ENCODE results near the gene SRGAP3.

The SRGAP3 gene

DNA sequence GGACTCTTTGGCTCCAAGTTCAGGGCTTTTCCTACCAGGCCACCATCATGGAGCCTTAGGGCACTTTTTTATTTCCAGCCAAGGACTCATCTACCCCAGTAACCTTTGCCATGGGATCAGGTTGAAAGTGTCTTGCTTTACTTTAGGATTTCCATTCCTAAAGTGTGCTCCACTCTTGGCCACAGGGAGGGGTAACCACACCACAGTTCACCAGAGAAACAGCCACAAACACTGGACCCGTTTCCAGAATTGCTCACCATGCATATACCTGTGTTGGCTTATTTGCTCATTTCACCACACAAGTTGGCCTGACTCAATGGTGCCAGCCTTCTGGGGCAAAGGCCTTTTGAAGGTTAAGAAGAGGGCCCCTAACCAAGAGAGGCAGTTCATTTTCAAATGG lies 215.6 kb downstream of the SRGAP3 start:
- no peaks in the 10 kb centered on the region for H3K9me3 ChIP-seq (ENCODE audit: insufficient read depth, low read depth, low read length)
- H4K20me1 ChIP-seq (ENCODE audit: insufficient read depth, low read length, poor library complexity, severe bottlenecking), result no peaks in the 10 kb centered on the region
- no peaks in the 10 kb centered on the region for H3F3A ChIP-seq (ENCODE audit: low read depth)
- TF ChIP-seq, protein P1, sequence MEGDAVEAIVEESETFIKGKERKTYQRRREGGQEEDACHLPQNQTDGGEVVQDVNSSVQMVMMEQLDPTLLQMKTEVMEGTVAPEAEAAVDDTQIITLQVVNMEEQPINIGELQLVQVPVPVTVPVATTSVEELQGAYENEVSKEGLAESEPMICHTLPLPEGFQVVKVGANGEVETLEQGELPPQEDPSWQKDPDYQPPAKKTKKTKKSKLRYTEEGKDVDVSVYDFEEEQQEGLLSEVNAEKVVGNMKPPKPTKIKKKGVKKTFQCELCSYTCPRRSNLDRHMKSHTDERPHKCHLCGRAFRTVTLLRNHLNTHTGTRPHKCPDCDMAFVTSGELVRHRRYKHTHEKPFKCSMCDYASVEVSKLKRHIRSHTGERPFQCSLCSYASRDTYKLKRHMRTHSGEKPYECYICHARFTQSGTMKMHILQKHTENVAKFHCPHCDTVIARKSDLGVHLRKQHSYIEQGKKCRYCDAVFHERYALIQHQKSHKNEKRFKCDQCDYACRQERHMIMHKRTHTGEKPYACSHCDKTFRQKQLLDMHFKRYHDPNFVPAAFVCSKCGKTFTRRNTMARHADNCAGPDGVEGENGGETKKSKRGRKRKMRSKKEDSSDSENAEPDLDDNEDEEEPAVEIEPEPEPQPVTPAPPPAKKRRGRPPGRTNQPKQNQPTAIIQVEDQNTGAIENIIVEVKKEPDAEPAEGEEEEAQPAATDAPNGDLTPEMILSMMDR (conservative IDR thresholded peaks at IDR 0.05; ENCODE audit: low read length), result no peak; the same call in 1 of the 2 replicates
- TF ChIP-seq EZH2phosphoT487 (IDR thresholded peaks at IDR 0.05; ENCODE audit: borderline replicate concordance), result no peak
- no peaks in the 10 kb centered on the region for H3K27me3 ChIP-seq (ENCODE audit: insufficient read depth, low read length, poor library complexity, severe bottlenecking)
- no peak overlapping the region for H3K4me2 ChIP-seq (ENCODE audit: low read depth, low read length, poor library complexity, severe bottlenecking)
- H3K9me2 ChIP-seq (replicated peaks; ENCODE audit: low read depth, low read length), result no peaks in the 10 kb centered on the region
- peaks cover 9% of the 10 kb centered on the region for H3K4me1 ChIP-seq (ENCODE audit: insufficient read depth, low read length, poor library complexity, severe bottlenecking)
- no peaks in the 10 kb centered on the region for H3K36me3 ChIP-seq (ENCODE audit: insufficient read depth, low read length)
- no peak overlapping the region for H2AFZ ChIP-seq (ENCODE audit: low read length)
- H3K9ac ChIP-seq (ENCODE audit: low read depth, low read length, poor library complexity, severe bottlenecking), result no peak overlapping the region
- H3K4me3 ChIP-seq (ENCODE audit: low read length, poor library complexity, severe bottlenecking), result no peak overlapping the region
- no peaks in the 10 kb centered on the region for H3K79me2 ChIP-seq (ENCODE audit: insufficient read depth, low read length)

DNA sequence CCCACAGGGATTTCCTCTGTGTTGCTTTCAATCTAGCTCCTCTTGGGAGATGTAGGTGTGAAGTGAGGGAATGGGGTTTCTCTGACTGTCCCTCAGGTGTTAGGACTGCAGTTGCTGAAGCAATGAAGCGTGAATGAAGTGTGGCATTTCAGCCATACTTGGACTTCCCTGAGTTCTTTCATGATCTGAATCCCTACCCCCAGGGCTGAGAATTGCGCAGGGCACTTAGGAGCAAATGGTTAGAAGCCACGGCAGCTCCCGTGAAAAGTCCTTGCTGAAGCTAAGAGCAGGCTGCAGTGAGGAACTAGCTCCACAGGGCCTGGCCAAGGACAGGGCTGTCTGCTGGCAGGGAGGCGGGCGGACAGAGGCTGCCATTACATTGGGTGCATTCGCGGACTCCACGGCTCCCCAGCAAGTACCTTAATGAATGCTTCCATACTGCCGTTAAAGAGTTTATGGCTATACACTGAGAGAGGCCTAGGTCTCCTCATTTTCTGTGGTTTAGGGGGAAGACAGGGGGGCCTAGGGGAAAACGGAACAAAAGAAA lies 217.1 kb downstream of the SRGAP3 start:
- no peaks in the 10 kb centered on the region for H3K9me3 ChIP-seq (ENCODE audit: insufficient read depth, low read depth, low read length)
- no peak overlapping the region for H3K9ac ChIP-seq (ENCODE audit: low read depth, low read length, poor library complexity, severe bottlenecking)
- H4K20me1 ChIP-seq (ENCODE audit: insufficient read depth, low read length, poor library complexity, severe bottlenecking), result no peaks in the 10 kb centered on the region
- no peaks in the 10 kb centered on the region for H3K79me2 ChIP-seq (ENCODE audit: insufficient read depth, low read length)
- no peak for TF ChIP-seq EZH2phosphoT487 (IDR thresholded peaks at IDR 0.05; ENCODE audit: borderline replicate concordance)
- TF ChIP-seq, protein P1 (conservative IDR thresholded peaks at IDR 0.05; ENCODE audit: low read length), result no peak
- H3K36me3 ChIP-seq (ENCODE audit: insufficient read depth, low read length), result no peaks in the 10 kb centered on the region
- H3K4me3 ChIP-seq (ENCODE audit: low read length, poor library complexity, severe bottlenecking), result no peak overlapping the region
- no peaks in the 10 kb centered on the region for H3K27me3 ChIP-seq (ENCODE audit: insufficient read depth, low read length, poor library complexity, severe bottlenecking)
- no peak overlapping the region for H2AFZ ChIP-seq (ENCODE audit: low read length)
- H3F3A ChIP-seq (ENCODE audit: low read depth), result no peaks in the 10 kb centered on the region
- peaks cover 9% of the 10 kb centered on the region for H3K4me1 ChIP-seq (ENCODE audit: insufficient read depth, low read length, poor library complexity, severe bottlenecking)
- no peak overlapping the region for H3K4me2 ChIP-seq (ENCODE audit: low read depth, low read length, poor library complexity, severe bottlenecking)
- no peaks in the 10 kb centered on the region for H3K9me2 ChIP-seq (replicated peaks; ENCODE audit: low read depth, low read length)

DNA sequence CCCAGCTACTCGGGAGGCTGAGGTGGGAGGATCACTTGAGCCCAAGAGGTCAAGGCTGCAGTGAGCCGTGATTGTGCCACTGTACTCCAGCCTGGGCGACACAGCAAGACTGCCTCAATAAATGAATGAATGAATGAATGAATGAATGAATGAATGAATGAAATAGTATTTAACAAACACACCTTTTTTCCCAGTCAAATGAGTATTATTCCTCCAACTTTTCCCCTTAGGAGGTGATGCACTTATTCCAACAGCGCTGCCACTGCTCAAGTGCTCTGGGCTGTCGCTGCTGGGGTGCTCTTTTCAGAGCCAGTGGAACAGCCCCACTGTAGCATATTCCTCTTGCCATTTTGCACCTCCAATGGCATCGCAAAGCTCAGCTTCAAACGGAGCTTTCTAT lies 219.4 kb downstream of the SRGAP3 start:
- Histone ChIP-seq H3K4me3 (ENCODE audit: low read length, poor library complexity, severe bottlenecking) (no peak overlapping the region), H2AFZ (ENCODE audit: low read length) (no peak overlapping the region), H3K9me3 (ENCODE audit: insufficient read depth, low read depth, low read length) (no peaks in the 10 kb centered on the region), H3K9ac (ENCODE audit: low read depth, low read length, poor library complexity, severe bottlenecking) (no peak overlapping the region), H3K79me2 (ENCODE audit: insufficient read depth, low read length) (no peaks in the 10 kb centered on the region), H3K4me2 (ENCODE audit: low read depth, low read length, poor library complexity, severe bottlenecking) (no peak overlapping the region), H3K36me3 (ENCODE audit: insufficient read depth, low read length) (peaks cover 4% of the 10 kb centered on the region; the same call in 1 of the 2 replicates), H3K4me1 (ENCODE audit: insufficient read depth, low read length, poor library complexity, severe bottlenecking) (no peaks in the 10 kb centered on the region), H3F3A (ENCODE audit: low read depth) (no peaks in the 10 kb centered on the region), H4K20me1 (ENCODE audit: insufficient read depth, low read length, poor library complexity, severe bottlenecking) (no peaks in the 10 kb centered on the region), H3K27me3 (ENCODE audit: insufficient read depth, low read length, poor library complexity, severe bottlenecking) (no peaks in the 10 kb centered on the region), H3K9me2 (replicated peaks; ENCODE audit: low read depth, low read length) (no peaks in the 10 kb centered on the region)
- TF ChIP-seq, protein P1 (conservative IDR thresholded peaks at IDR 0.05; ENCODE audit: low read length), result no peak
- no peak for TF ChIP-seq EZH2phosphoT487 (IDR thresholded peaks at IDR 0.05; ENCODE audit: borderline replicate concordance)

Data from Loucy (cell line).